RPMI7951 (cell line): ENCODE data around the gene SLC35A4. TPM values are rescaled to one million over a fixed set of nuclear protein-coding genes. Genes with fewer than 3 reads are reported as not detected.
"Not testable (repeated sequence)": the region's sequence is repeated elsewhere in the genome, so short reads cannot be mapped to it uniquely, and the experiment has no call there.

Source experiments
- DNase-seq: peaks from one replicate; pipeline ENCODE4 v3.0.0-alpha.2; 2012; ENCODE audit warnings: low read depth
- total RNA-seq: library from RNA; depleted of rRNA; stranded (reverse); fragments of >200 nt; shearing (Covaris generic); gene quantifications from 2 replicates; pipeline ENCODE4 v1.2.3, GENCODE V29; 2014

Gene SLC35A4
- total RNA-seq, 1 experiment from 2014 or later: 23.7 TPM

GRCh38 chr5:140557965-140558364, 6.7 kb upstream of the SLC35A4 start:
- no peak for DNase-seq

- DNase-seq: no peak
Measured at GRCh38 chr5:140558542-140558941, 6.1 kb upstream of the SLC35A4 start.

- DNase-seq: no peak
Measured at GRCh38 chr5:140560227-140560626, 4.4 kb upstream of the SLC35A4 start.

GRCh38 chr5:140561753-140562523, 2.7 kb upstream of the SLC35A4 start:
- DNase-seq: no peak

- no peak for DNase-seq
Measured at GRCh38 chr5:140563596-140563995, 1.0 kb upstream of the SLC35A4 start.

GRCh38 chr5:140565024-140565779, 574 bp downstream of the SLC35A4 start:
- DNase-seq: no peak

GRCh38 chr5:140565780-140566095, 1.1 kb downstream of the SLC35A4 start:
- DNase-seq: no peak

- DNase-seq: no peak
Measured at GRCh38 chr5:140566665-140567064, 2.0 kb downstream of the SLC35A4 start.

- DNase-seq: no peak
Measured at GRCh38 chr5:140567136-140567818, 2.6 kb downstream of the SLC35A4 start.

GRCh38 chr5:140567871-140568270, 3.2 kb downstream of the SLC35A4 start:
- DNase-seq: no peak

- no peak for DNase-seq
Measured at GRCh38 chr5:140568443-140569063, 3.9 kb downstream of the SLC35A4 start.

- DNase-seq: no peak
Measured at GRCh38 chr5:140569197-140569596, 4.6 kb downstream of the SLC35A4 start.

GRCh38 chr5:140570058-140570457, 5.4 kb downstream of the SLC35A4 start:
- DNase-seq: no peak

- no peak for DNase-seq
Measured at GRCh38 chr5:140570488-140570887, 5.9 kb downstream of the SLC35A4 start.

GRCh38 chr5:140571105-140571504, 6.5 kb downstream of the SLC35A4 start:
- DNase-seq: no peak

- no peak for DNase-seq
Measured at GRCh38 chr5:140573683-140574082, 9.1 kb downstream of the SLC35A4 start.

GRCh38 chr5:140574165-140574564, 9.5 kb downstream of the SLC35A4 start:
- DNase-seq: no peak

GRCh38 chr5:140575309-140575708, 10.7 kb downstream of the SLC35A4 start:
- peak; percentile 49 for DNase-seq

GRCh38 chr5:140576776-140577201, 12.2 kb downstream of the SLC35A4 start:
- DNase-seq: no peak

- not testable (repeated sequence) for DNase-seq
Measured at GRCh38 chr5:140579188-140579747, 14.6 kb downstream of the SLC35A4 start.

GRCh38 chr5:140587495-140587894, 22.9 kb downstream of the SLC35A4 start:
- DNase-seq: no peak
